MCF 10A (cell line): ENCODE results near the gene OXSM. TPM values are rescaled to one million over a fixed set of nuclear protein-coding genes. Genes with fewer than 3 reads are reported as not detected.

Experiments used
- BruUV-seq: library from RNA; stranded (reverse); fragments of 400-500 nt; replicated peaks from 2 replicates; lab custom pipeline; 2021; lab: Mats Ljungman, UMichigan
- CTCF ChIA-PET: fragments of 300-600 bp; sonication (Branson Sonifier 250); formaldehyde crosslinking; extraction: SDS; loops from one replicate; lab custom pipeline; 2021; ENCODE audit warnings: antibody characterized with exemption, inconsistent platforms; lab: Yijun Ruan, JAX
- POLR2A ChIA-PET: fragments of 300-600, 350-650 bp; sonication (Branson Sonifier 250); formaldehyde crosslinking; extraction: SDS; loops from one replicate; lab custom pipeline; 2020; ENCODE audit warnings: antibody characterized with exemption, inconsistent platforms; lab: Yijun Ruan, JAX
- DNase-seq: peaks from one replicate; pipeline ENCODE4 v3.0.0-alpha.2; 2018; ENCODE audit not compliant: unreplicated experiment
- H3K27ac Mint-ChIP-seq: one replicate; pipeline ENCODE4 v1.8.0; 2022; ENCODE audit warnings: mild to moderate bottlenecking, low read depth, mixed read lengths; ENCODE audit not compliant: unreplicated experiment
- H3K27me3 Mint-ChIP-seq: one replicate; pipeline ENCODE4 v1.8.0; 2022; ENCODE audit warnings: mixed read lengths; ENCODE audit not compliant: insufficient read depth, unreplicated experiment
- H3K36me3 Mint-ChIP-seq: one replicate; pipeline ENCODE4 v1.8.0; 2022; ENCODE audit warnings: mild to moderate bottlenecking, moderate library complexity, mixed read lengths; ENCODE audit not compliant: insufficient read depth, unreplicated experiment
- H3K4me1 Mint-ChIP-seq: one replicate; pipeline ENCODE4 v1.8.0; 2022; ENCODE audit warnings: mixed read lengths; ENCODE audit not compliant: insufficient read depth, unreplicated experiment
- H3K4me3 Mint-ChIP-seq: one replicate; pipeline ENCODE4 v1.8.0; 2022; ENCODE audit warnings: mild to moderate bottlenecking, moderate library complexity, mixed read lengths; ENCODE audit not compliant: unreplicated experiment
- H3K9me3 Mint-ChIP-seq: one replicate; pipeline ENCODE4 v1.8.0; 2022; ENCODE audit warnings: mixed read lengths; ENCODE audit not compliant: unreplicated experiment
- CTCF ChIP-seq: fragments of 200-600 bp; IDR thresholded peaks from one replicate; pipeline ENCODE4 v1.8.0; 2022; ENCODE audit warnings: antibody characterized with exemption, mild to moderate bottlenecking; ENCODE audit not compliant: unreplicated experiment
- intact Hi-C: fragments of 100-400 bp; cut with micrococcal nuclease; formaldehyde crosslinking; loops from 2 replicates; pipeline ENCODE4 v1.14.1; 2022
- total RNA-seq: library from RNA; stranded (reverse); gene quantifications from 2 replicates; pipeline ENCODE4 v1.2.3, GENCODE V29; 2022

The OXSM gene
- total RNA-seq, 1 experiment from 2014 or later: 21.7 TPM

- no peaks in the 10 kb centered on the region for H3K4me1 Mint-ChIP-seq
- TF ChIP-seq CTCF: peak; percentile 42
- BruUV-seq: no TSS peak
- H3K27ac Mint-ChIP-seq: no peak overlapping the region
- no peaks in the 10 kb centered on the region for H3K9me3 Mint-ChIP-seq
- no peaks in the 10 kb centered on the region for H3K36me3 Mint-ChIP-seq
- ChIA-PET CTCF (interaction anchor here (0.9 to 1.8 kb wide), 2 partner anchors 8 to 869 kb away, joined by 3 to 9 read pairs; no protein-coding TSS in a partner anchor), POLR2A (interaction anchor here (0.6 kb wide), 1 partner anchor 24 kb away, joined by 3 read pairs; no protein-coding TSS in a partner anchor)
- DNase-seq: peak; percentile 14
- no peak overlapping the region for H3K4me3 Mint-ChIP-seq
- H3K27me3 Mint-ChIP-seq: no peaks in the 10 kb centered on the region
- intact Hi-C loops: loop anchor here (1.0 to 5.0 kb wide), 6 partner anchors 54 to 1409 kb away; partner anchors contain the start of gene TOP2B
These were observed 53.4 kb downstream of the OXSM start for GRCh38 chr3:25843332-25843731.

Other genes starting within 250 kb of the OXSM start
- 77.8 and 88.7 TPM in 2 replicates for gene TOP2B, start 125.2 kb upstream of the OXSM start, total RNA-seq
- 36.6 and 45.4 TPM in 2 replicates for gene NGLY1, start 6.6 kb upstream of the OXSM start, total RNA-seq